Nephron (organoid): ENCODE results near the gene NHLH1.
"Not testable (repeated sequence)": the region's sequence is repeated elsewhere in the genome, so short reads cannot be mapped to it uniquely, and the experiment has no call there.

ENCODE experiments used
- H3K27ac Mint-ChIP-seq, 3 experiments: 2 replicates each; pipeline ENCODE4 v1.8.0; 2020; ENCODE audit warnings: mixed read lengths in 3 of 3, mild to moderate bottlenecking in 2 of 3, moderate library complexity in 1 of 3
- H3K27me3 Mint-ChIP-seq: 2 replicates; pipeline ENCODE4 v1.8.0; 2021; ENCODE audit warnings: low read depth, mild to moderate bottlenecking, moderate library complexity, mixed read lengths
- H3K36me3 Mint-ChIP-seq: 2 replicates; pipeline ENCODE4 v1.8.0; 2020; ENCODE audit warnings: low read depth, mixed read lengths
- H3K4me1 Mint-ChIP-seq: 2 replicates; pipeline ENCODE4 v1.8.0; 2020; ENCODE audit warnings: mixed read lengths
- H3K4me3 Mint-ChIP-seq, 3 experiments: 2 replicates each; pipeline ENCODE4 v1.8.0; 2020; ENCODE audit warnings: mild to moderate bottlenecking in 3 of 3, mixed read lengths in 3 of 3, moderate library complexity in 2 of 3
- H3K9me3 Mint-ChIP-seq: 2 replicates; pipeline ENCODE4 v1.8.0; 2020; ENCODE audit warnings: mixed read lengths
- TF ChIP-seq, protein P1 (sequence below), 3 experiments: fragments of 200-600 bp; sonication (generic); IDR thresholded peaks; one replicate each; pipeline ENCODE4 v1.5.0; 2021; ENCODE audit warnings: antibody characterized with exemption in 3 of 3; ENCODE audit not compliant: unreplicated experiment in 3 of 3

Gene NHLH1

DNA sequence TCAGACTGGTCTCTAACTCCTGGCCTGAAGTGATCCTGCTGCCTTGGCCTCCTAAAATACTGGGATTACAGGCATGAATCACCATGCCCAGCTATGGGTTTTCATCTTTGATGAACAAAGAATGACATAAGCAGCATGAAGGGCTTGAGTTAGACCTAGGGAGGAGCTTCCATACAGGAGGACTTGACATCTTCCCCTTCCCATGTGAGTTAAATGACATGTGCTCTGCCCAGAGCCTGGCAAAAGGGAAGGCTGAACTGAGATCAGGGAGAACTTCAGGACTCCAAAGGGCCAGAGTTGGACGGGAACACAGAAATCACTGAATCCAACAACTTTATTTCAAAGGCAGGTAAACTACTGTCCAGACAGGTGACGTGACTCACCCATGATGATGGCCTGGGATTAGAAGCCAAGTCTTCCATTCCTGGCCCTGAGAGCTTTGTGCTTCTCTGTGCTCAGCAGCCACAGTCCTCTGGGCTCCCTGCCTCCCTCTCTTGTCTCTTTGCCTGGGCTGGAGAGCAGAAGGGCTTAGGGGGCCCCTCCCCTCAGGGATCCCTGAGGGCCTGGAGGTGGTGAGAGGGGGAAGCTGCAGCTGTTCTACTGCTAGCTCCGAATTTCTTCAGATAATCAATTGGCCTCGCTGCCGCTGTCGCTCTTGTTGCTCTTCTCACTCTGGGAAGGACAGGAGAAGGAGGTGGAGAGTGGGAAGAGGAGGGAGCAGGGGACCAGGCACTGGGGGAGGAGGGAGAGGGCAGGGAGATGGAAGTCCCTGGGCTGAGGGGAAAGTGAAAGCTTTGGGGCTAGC lies 7.6 kb downstream of the NHLH1 start:
- no peaks in the 10 kb centered on the region for H3K9me3 Mint-ChIP-seq
- H3K27ac Mint-ChIP-seq, result peak overlapping the region; percentile 10 to 68 (median 34)
- TF ChIP-seq, protein P1, sequence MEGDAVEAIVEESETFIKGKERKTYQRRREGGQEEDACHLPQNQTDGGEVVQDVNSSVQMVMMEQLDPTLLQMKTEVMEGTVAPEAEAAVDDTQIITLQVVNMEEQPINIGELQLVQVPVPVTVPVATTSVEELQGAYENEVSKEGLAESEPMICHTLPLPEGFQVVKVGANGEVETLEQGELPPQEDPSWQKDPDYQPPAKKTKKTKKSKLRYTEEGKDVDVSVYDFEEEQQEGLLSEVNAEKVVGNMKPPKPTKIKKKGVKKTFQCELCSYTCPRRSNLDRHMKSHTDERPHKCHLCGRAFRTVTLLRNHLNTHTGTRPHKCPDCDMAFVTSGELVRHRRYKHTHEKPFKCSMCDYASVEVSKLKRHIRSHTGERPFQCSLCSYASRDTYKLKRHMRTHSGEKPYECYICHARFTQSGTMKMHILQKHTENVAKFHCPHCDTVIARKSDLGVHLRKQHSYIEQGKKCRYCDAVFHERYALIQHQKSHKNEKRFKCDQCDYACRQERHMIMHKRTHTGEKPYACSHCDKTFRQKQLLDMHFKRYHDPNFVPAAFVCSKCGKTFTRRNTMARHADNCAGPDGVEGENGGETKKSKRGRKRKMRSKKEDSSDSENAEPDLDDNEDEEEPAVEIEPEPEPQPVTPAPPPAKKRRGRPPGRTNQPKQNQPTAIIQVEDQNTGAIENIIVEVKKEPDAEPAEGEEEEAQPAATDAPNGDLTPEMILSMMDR (IDR thresholded peaks at IDR 0.05; ENCODE audit: unreplicated experiment in 3 of 3), result no peak
- peaks cover 27% of the 10 kb centered on the region for H3K4me1 Mint-ChIP-seq
- peaks cover 8% of the 10 kb centered on the region for H3K27me3 Mint-ChIP-seq
- H3K4me3 Mint-ChIP-seq, result no peak overlapping the region
- H3K36me3 Mint-ChIP-seq, result no peaks in the 10 kb centered on the region

DNA sequence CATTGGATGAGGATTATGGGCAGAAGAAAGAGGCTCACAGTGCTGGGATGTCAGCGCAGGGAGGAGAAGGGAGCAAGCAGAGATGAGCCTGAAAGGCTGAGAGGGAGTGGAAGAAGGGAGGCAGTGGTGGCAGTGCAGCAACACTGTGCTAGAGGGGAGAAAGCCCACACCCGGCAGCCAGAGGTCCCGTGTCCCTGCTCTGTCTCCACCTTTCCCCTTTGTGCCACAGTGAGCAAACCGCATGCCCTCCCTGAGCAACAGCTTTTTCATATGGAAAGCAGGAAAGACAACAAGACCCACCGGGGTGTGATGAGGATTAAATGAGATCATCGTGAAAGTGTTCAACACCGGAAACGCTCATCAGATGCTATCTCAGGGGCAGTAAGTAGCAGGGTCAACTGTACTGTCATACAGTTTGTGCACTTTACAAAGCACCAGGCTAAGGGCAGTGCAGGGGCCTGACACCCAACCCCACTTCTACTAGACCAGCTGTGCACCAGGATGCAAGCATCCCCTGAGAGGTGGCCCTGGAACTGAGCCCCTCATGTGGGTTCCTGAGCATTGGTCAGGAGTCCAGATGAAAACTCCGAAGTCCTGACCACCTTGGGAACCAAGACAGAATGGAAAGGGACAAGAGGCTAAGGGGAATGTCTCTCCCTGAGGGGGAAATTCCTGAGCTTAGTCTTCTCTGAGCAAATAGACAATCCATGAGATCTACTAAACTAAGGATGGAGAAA lies 9.1 kb downstream of the NHLH1 start:
- H3K27me3 Mint-ChIP-seq, result peaks cover 14% of the 10 kb centered on the region
- peak overlapping the region in 1 of 3 experiments; percentile 1 for H3K27ac Mint-ChIP-seq

DNA sequence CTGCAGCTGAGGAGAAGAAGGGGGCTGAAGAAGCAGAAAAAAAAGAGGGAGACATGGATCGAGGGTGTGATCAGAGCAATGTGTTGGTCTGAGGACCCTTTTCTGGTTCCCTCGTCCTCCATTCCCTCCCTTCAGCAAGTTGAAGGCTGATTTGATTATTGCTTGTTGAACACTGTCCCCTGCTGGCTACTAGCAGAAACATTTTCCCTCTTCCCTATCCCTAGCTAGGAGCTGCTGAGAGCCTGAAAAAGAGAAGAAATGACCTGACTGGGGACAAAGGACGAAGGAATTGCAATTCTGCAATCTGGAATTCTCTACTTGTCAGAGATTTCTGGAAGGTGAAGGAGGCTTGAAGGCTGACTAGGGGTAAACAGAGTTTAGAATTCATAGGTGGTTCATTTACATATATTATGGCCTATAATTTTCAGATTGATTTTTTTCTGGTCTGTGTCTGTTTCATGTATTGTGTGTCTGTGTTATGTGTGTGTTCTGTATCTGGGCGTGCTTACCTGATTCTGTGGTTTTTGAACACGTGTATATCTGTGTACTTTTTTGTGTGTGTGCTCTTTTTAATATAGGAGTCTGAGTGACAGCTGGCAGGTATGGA lies 9.8 kb downstream of the NHLH1 start:
- TF ChIP-seq, protein P1 (IDR thresholded peaks at IDR 0.05; ENCODE audit: unreplicated experiment in 3 of 3), result peak; percentile 79 to 86 (median 83)
- H3K27ac Mint-ChIP-seq, result peak overlapping the region in 1 of 3 experiments; percentile 1
- H3K4me3 Mint-ChIP-seq, result no peak overlapping the region
- no peaks in the 10 kb centered on the region for H3K36me3 Mint-ChIP-seq
- H3K27me3 Mint-ChIP-seq, result peaks cover 14% of the 10 kb centered on the region
- no peaks in the 10 kb centered on the region for H3K9me3 Mint-ChIP-seq
- H3K4me1 Mint-ChIP-seq, result peaks cover 23% of the 10 kb centered on the region

More for the DNA sequence above, 9.1 kb downstream of the NHLH1 start:
- TF ChIP-seq, protein P1 (IDR thresholded peaks at IDR 0.05; ENCODE audit: unreplicated experiment in 3 of 3), result no peak
- H3K36me3 Mint-ChIP-seq, result no peaks in the 10 kb centered on the region
- H3K4me1 Mint-ChIP-seq, result peaks cover 27% of the 10 kb centered on the region
- no peaks in the 10 kb centered on the region for H3K9me3 Mint-ChIP-seq
- no peak overlapping the region for H3K4me3 Mint-ChIP-seq

DNA sequence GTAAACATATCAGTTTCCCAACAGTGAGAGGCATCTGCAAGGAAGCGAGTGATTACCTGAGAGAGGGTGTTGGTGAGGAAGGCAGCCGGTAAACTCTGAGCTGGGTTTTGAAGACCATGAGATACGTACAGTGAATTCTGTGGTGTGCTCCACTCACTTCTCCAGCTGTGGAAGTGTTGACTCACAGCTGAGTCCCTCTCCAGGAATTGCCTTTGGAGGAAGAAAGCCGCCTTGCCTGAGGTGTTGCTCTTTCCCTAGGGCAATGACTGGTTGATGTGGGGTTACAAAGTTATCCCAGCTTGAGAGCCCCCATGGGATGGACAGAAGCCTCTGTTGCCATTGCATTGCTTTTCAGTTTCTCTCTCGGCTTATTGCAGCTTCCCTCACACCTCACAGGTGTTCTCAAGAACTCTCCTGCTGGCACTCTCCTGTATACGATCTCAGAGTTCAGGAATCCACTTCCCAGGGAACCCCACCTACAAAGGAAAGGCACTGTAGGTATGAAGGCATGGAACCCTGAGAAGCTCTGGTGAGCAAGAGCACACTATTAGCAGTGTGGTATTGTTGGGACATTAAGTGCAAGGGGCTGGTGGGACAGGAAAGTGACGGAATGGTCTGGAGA lies 10.8 kb downstream of the NHLH1 start:
- Mint-ChIP-seq H3K9me3 (no peaks in the 10 kb centered on the region), H3K36me3 (no peaks in the 10 kb centered on the region), H3K27ac (no peak overlapping the region), H3K27me3 (peaks cover 14% of the 10 kb centered on the region), H3K4me1 (peaks cover 23% of the 10 kb centered on the region), H3K4me3 (no peak overlapping the region)
- TF ChIP-seq, protein P1 (IDR thresholded peaks at IDR 0.05; ENCODE audit: unreplicated experiment in 3 of 3), result no peak

DNA sequence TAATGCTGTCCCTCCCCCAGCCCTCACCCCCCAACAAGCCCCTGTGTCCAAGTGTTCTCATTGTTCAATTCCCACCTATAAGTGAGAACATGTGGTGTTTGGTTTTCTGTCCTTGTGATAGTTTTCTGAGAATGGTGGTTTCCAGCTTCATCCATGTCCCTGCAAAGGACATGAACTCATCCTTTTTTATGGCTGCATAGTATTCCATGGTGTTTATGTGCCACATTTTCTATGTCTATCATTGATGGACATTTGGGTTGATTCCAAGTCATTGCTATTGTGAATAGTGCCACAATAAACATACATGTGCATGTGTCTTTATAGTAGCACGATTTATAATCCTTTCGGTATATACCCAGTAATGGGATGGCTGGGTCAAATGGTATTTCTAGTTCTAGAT lies 17.9 kb downstream of the NHLH1 start:
- H3K9me3 Mint-ChIP-seq, result peaks cover 27% of the 10 kb centered on the region
- not testable (repeated sequence) for H3K27ac Mint-ChIP-seq

DNA sequence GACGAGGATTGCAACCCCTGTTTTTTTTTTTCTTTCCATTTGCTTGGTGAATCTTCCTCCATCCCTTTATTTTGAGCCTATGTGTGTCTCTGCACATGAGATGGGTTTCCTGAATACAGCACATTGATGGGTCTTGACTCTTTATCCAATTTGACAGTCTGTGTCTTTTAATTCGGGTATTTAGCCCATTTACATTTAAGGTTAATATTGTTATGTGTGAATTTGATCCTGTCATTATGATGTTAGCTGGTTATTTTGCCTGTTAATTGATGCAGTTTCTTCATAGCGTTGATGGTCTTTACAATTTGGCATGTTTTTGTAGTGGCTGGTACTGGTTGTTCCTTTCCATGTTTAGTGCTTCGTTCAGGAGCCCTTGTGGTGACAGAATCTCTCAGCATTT lies 21.5 kb downstream of the NHLH1 start:
- H3K27me3 Mint-ChIP-seq, H3K27ac Mint-ChIP-seq, H3K4me1 Mint-ChIP-seq, H3K4me3 Mint-ChIP-seq, H3K36me3 Mint-ChIP-seq: not testable (repeated sequence)
- H3K9me3 Mint-ChIP-seq, result peaks cover 27% of the 10 kb centered on the region

More for the DNA sequence above, 17.9 kb downstream of the NHLH1 start:
- not testable (repeated sequence) for H3K27me3 Mint-ChIP-seq, H3K4me1 Mint-ChIP-seq, H3K4me3 Mint-ChIP-seq, H3K36me3 Mint-ChIP-seq
